Mesenchymal stem cell (in vitro differentiated cells and primary cell): Measurements from ENCODE around the gene HCRTR1.

ENCODE experiments used
- DNase-seq: peaks from one replicate; pipeline ENCODE4 v3.0.0-alpha.2; 2013
- H2AFZ ChIP-seq: one replicate; pipeline ENCODE4 v1.6.1; 2013; ENCODE audit warnings: low read depth, mild to moderate bottlenecking, control low read depth, inconsistent platforms, low read length, moderate library complexity
- H2AK5ac ChIP-seq: 2 replicates; pipeline ENCODE4 v1.6.1; 2013; ENCODE audit warnings: low read length, moderate library complexity, mild to moderate bottlenecking, inconsistent platforms; ENCODE audit not compliant: severe bottlenecking
- H2BK120ac ChIP-seq: one replicate; pipeline ENCODE4 v1.6.1; 2013; ENCODE audit warnings: low read depth, mild to moderate bottlenecking, inconsistent platforms, low read length, moderate library complexity
- H2BK12ac ChIP-seq, 2 experiments: one replicate each; pipeline ENCODE4 v1.6.1; 2013; ENCODE audit warnings: inconsistent platforms in 2 of 2, low read length in 2 of 2, mild to moderate bottlenecking in 2 of 2, moderate library complexity in 2 of 2, control low read depth in 1 of 2
- H2BK15ac ChIP-seq: one replicate; pipeline ENCODE4 v1.6.1; 2013; ENCODE audit warnings: mild to moderate bottlenecking, low read depth, inconsistent platforms; ENCODE audit not compliant: poor library complexity, severe bottlenecking
- H2BK5ac ChIP-seq: 2 replicates; pipeline ENCODE4 v1.6.1; 2013; ENCODE audit warnings: low read depth, mild to moderate bottlenecking, low read length, control low read depth, inconsistent platforms; ENCODE audit not compliant: poor library complexity, severe bottlenecking
- H3K14ac ChIP-seq, 2 experiments: one replicate each; pipeline ENCODE4 v1.6.1; 2013; ENCODE audit warnings: inconsistent platforms in 2 of 2, low read length in 2 of 2, control low read depth in 1 of 2, mild to moderate bottlenecking in 1 of 2, moderate library complexity in 1 of 2
- H3K18ac ChIP-seq, 2 experiments: one replicate each; pipeline ENCODE4 v1.6.1; 2013; ENCODE audit warnings: inconsistent platforms in 2 of 2, low read length in 2 of 2, control low read depth in 1 of 2, low read depth in 1 of 2, mild to moderate bottlenecking in 1 of 2
- H3K23ac ChIP-seq, 2 experiments: one replicate each; pipeline ENCODE4 v1.6.1; 2013; ENCODE audit warnings: inconsistent platforms in 2 of 2, low read length in 2 of 2, mild to moderate bottlenecking in 2 of 2, moderate library complexity in 2 of 2, control low read depth in 1 of 2
- H3K27ac ChIP-seq: 2 replicates; pipeline ENCODE4 v1.5.1; 2013; ENCODE audit warnings: mild to moderate bottlenecking, moderate library complexity, low read length, control low read depth, inconsistent platforms; ENCODE audit not compliant: poor library complexity, severe bottlenecking
- H3K27me3 ChIP-seq, 2 experiments: 2 replicates each; pipeline versions ENCODE4 v1.6.1 to v1.7.0; 2013; ENCODE audit warnings: low read length in 2 of 2, mild to moderate bottlenecking in 2 of 2, moderate library complexity in 2 of 2, control low read depth in 1 of 2, inconsistent platforms in 1 of 2; ENCODE audit not compliant: control insufficient read depth in 1 of 2, insufficient read depth in 1 of 2
- H3K36me3 ChIP-seq, 2 experiments: 2 replicates each; pipeline versions ENCODE4 v1.6.1 to v1.7.0; 2013; ENCODE audit warnings: low read length in 2 of 2, control low read depth in 1 of 2, inconsistent platforms in 1 of 2, low read depth in 1 of 2, mild to moderate bottlenecking in 1 of 2; ENCODE audit not compliant: insufficient read depth in 2 of 2, control insufficient read depth in 1 of 2
- H3K4ac ChIP-seq, 2 experiments: one replicate each; pipeline ENCODE4 v1.6.1; 2013; ENCODE audit warnings: inconsistent platforms in 2 of 2, low read length in 2 of 2, mild to moderate bottlenecking in 2 of 2, moderate library complexity in 2 of 2, control low read depth in 1 of 2, low read depth in 1 of 2
- H3K4me1 ChIP-seq: 2 replicates; pipeline ENCODE4 v1.6.1; 2013; ENCODE audit warnings: low read depth, low read length, control low read depth; ENCODE audit not compliant: control insufficient read depth, insufficient read depth
- H3K4me2 ChIP-seq: 2 replicates; pipeline ENCODE4 v1.6.1; 2013; ENCODE audit warnings: low read length, mild to moderate bottlenecking, inconsistent platforms; ENCODE audit not compliant: poor library complexity, severe bottlenecking
- H3K4me3 ChIP-seq, 2 experiments: 2 replicates each; pipeline versions ENCODE4 v1.5.1 to v1.7.0; 2013; ENCODE audit warnings: low read length in 2 of 2, mild to moderate bottlenecking in 2 of 2, control low read depth in 1 of 2, low read depth in 1 of 2; ENCODE audit not compliant: insufficient read depth in 1 of 2
- H3K79me1 ChIP-seq: replicated peaks from 2 replicates; pipeline ENCODE4 v1.6.1; 2013; ENCODE audit warnings: mild to moderate bottlenecking, control low read depth, low read length, inconsistent platforms; ENCODE audit not compliant: poor library complexity, severe bottlenecking
- H3K9ac ChIP-seq: 2 replicates; pipeline ENCODE4 v1.7.0; 2013; ENCODE audit warnings: mild to moderate bottlenecking, low read length, moderate library complexity
- H3K9me3 ChIP-seq: 2 replicates; pipeline ENCODE4 v1.7.0; 2013; ENCODE audit warnings: mild to moderate bottlenecking, low read length; ENCODE audit not compliant: control insufficient read depth
- H4K8ac ChIP-seq: one replicate; pipeline ENCODE4 v1.6.1; 2013; ENCODE audit warnings: inconsistent platforms, mild to moderate bottlenecking, low read length, moderate library complexity
- H4K91ac ChIP-seq: one replicate; pipeline ENCODE4 v1.6.1; 2013; ENCODE audit warnings: mild to moderate bottlenecking, low read length, inconsistent platforms
- WGBS: methylation state at CpG from one replicate; pipeline ENCODE4 v1.1.7; 2013; ENCODE audit warnings: mixed read lengths; 5-methylcytosine and 5-hydroxymethylcytosine counted together

The HCRTR1 gene

DNA sequence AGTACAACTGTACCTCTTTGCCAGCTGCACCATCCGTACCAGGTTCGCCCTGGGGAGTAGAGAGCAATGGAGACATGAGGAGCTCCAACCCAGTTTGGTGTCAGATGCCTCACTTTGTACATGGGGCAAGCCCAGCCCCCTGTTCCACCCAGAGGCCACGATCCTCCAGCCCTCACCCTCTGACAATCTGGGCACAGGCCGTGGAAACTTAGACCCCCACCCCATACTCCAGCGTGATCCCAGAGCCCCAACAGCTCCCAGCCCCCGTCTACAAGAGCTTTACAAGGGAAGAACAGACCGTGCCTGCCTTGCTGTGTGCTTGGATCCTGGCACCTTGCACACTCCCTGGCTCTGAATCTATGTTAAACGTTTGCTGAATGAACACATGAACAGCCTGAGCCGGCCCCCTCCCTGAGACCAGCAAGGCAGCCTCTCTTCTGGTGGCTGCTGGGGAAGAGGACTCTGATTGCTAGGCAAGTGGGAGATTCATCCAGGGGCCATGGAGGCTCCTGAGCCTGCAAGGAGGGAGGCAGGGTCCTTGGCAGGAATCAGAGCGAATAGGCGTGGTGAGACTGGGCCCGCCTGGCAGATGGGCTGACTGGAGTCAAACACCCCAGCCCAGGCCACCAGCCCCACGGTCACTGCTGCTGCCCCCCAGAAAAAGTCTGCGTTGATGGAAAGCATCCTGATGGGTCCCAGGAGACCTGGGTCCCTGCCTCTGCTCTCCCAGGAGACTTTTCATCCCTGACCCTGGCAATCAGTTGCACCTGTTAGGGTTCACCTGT lies 39.7 kb downstream of the HCRTR1 start:
- H3K27ac ChIP-seq: no peak overlapping the region
- peaks cover 9% of the 10 kb centered on the region for H3K4me1 ChIP-seq
- no peak overlapping the region for H2BK15ac ChIP-seq
- H3K9ac ChIP-seq: no peak overlapping the region
- H3K4me3 ChIP-seq: peak overlapping the region in 1 of 2 experiments; percentile 2
- 89% methylated on average over 14 of the region's 14 CpGs for WGBS
- no peak overlapping the region for H4K91ac ChIP-seq
- H3K4ac ChIP-seq: no peak overlapping the region
- H2BK120ac ChIP-seq: no peak overlapping the region
- no peak overlapping the region for H3K4me2 ChIP-seq
- no peak overlapping the region for H2AK5ac ChIP-seq
- H3K36me3 ChIP-seq: peaks cover 43 to 85% of the 10 kb centered on the region in 2 experiments
- H4K8ac ChIP-seq: no peak overlapping the region
- no peaks in the 10 kb centered on the region for H3K27me3 ChIP-seq
- no peak overlapping the region for H2AFZ ChIP-seq
- no peak overlapping the region for H3K14ac ChIP-seq
- DNase-seq: no peak
- no peaks in the 10 kb centered on the region for H3K9me3 ChIP-seq
- H3K23ac ChIP-seq: no peak overlapping the region
- H3K18ac ChIP-seq: no peak overlapping the region
- no peak overlapping the region for H2BK12ac ChIP-seq
- no peaks in the 10 kb centered on the region for H3K79me1 ChIP-seq
- no peak overlapping the region for H2BK5ac ChIP-seq

- no peak overlapping the region for H2BK15ac ChIP-seq
- H3K9me3 ChIP-seq: no peaks in the 10 kb centered on the region
- no peak for DNase-seq
- no peak overlapping the region for H3K27ac ChIP-seq
- no peak overlapping the region for H3K18ac ChIP-seq
- H2BK12ac ChIP-seq: no peak overlapping the region
- no peak overlapping the region for H3K23ac ChIP-seq
- peak overlapping the region; percentile 34 for H4K91ac ChIP-seq
- H3K27me3 ChIP-seq: no peaks in the 10 kb centered on the region
- H3K4me3 ChIP-seq: no peak overlapping the region
- peak overlapping the region; percentile 30 for H3K9ac ChIP-seq
- no peaks in the 10 kb centered on the region for H3K79me1 ChIP-seq
- H4K8ac ChIP-seq: no peak overlapping the region
- 97% methylated on average over 9 of the region's 12 CpGs for WGBS
- H3K36me3 ChIP-seq: peaks cover 45 to 78% of the 10 kb centered on the region in 2 experiments
- H2BK120ac ChIP-seq: no peak overlapping the region
- no peak overlapping the region for H2AFZ ChIP-seq
- H3K14ac ChIP-seq: no peak overlapping the region
- no peak overlapping the region for H3K4me2 ChIP-seq
- no peak overlapping the region for H2AK5ac ChIP-seq
- H3K4ac ChIP-seq: no peak overlapping the region
- H2BK5ac ChIP-seq: no peak overlapping the region
- H3K4me1 ChIP-seq: peaks cover 9% of the 10 kb centered on the region
These were observed 40.6 kb downstream of the HCRTR1 start for GRCh38 chr1:31657972-31658510.

DNA sequence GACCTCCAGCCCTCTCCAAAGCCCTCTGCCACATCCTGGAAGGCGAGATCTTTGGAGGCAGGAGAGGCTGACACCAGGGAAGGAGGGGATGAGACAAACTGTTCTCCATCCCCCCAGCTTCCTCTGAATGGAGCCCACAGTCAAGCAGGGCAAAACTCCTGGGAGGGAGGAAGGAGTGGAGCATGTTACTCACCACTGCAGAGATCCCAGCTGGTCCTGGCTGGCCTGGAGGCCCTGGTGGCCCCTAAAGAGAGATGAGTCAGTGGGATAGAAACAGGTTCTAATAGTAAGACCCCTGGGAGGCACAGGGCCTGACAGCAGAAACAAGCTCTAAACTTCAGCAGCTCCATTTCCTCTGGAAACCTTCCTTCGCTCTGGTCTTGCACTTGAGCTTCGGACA lies 41.2 kb downstream of the HCRTR1 start:
- peak; percentile 55 for DNase-seq
- Histone ChIP-seq H2BK120ac (no peak overlapping the region), H3K23ac (no peak overlapping the region), H3K9me3 (no peaks in the 10 kb centered on the region), H3K4ac (no peak overlapping the region), H2BK5ac (no peak overlapping the region), H2AK5ac (no peak overlapping the region), H3K27ac (no peak overlapping the region), H3K4me1 (peaks cover 9% of the 10 kb centered on the region), H3K4me3 (peak overlapping the region in 1 of 2 experiments; percentile 52), H2BK15ac (no peak overlapping the region), H3K4me2 (no peak overlapping the region), H2AFZ (no peak overlapping the region), H4K8ac (no peak overlapping the region), H4K91ac (no peak overlapping the region), H3K14ac (no peak overlapping the region), H2BK12ac (no peak overlapping the region), H3K27me3 (no peaks in the 10 kb centered on the region), H3K79me1 (no peaks in the 10 kb centered on the region), H3K18ac (peak overlapping the region in 1 of 2 experiments; percentile 32), H3K36me3 (peaks cover 41 to 78% of the 10 kb centered on the region in 2 experiments), H3K9ac (peak overlapping the region; percentile 30)
- WGBS: 100% methylated on average over 2 of the region's 3 CpGs

GRCh38 chr1:31659889-31660288 lies 42.4 kb downstream of the HCRTR1 start:
- Histone ChIP-seq H3K9ac (no peak overlapping the region), H3K4me2 (no peak overlapping the region), H4K91ac (no peak overlapping the region), H3K14ac (no peak overlapping the region), H3K4ac (no peak overlapping the region), H2BK12ac (no peak overlapping the region), H2BK120ac (no peak overlapping the region), H3K4me3 (no peak overlapping the region), H3K36me3 (peaks cover 40 to 72% of the 10 kb centered on the region in 2 experiments), H3K27me3 (no peaks in the 10 kb centered on the region), H4K8ac (no peak overlapping the region), H3K9me3 (no peaks in the 10 kb centered on the region), H2BK15ac (no peak overlapping the region), H3K23ac (no peak overlapping the region), H2AK5ac (no peak overlapping the region), H2AFZ (no peak overlapping the region), H3K18ac (no peak overlapping the region), H2BK5ac (no peak overlapping the region), H3K27ac (no peak overlapping the region), H3K4me1 (peaks cover 9% of the 10 kb centered on the region), H3K79me1 (no peaks in the 10 kb centered on the region)
- DNase-seq: no peak
- 100% methylated on average over 1 of the region's 3 CpGs for WGBS
